Gastroesophageal sphincter (tissue), 4 donors: Measurements from ENCODE around the gene ADAM22. TPM values are rescaled to one million over a fixed set of nuclear protein-coding genes. Genes with fewer than 3 reads are reported as not detected.

Source experiments
- ATAC-seq: fragments of 150-250 bp; one replicate; pipeline ENCODE4 v1.9.1; 2016; ENCODE audit warnings: mild to moderate bottlenecking, moderate library complexity
- H3K27ac ChIP-seq, 4 donors: fragments of 200-600 bp; sonication (generic) in 3 of 4; 1 replicate in 3 of 4; 2 replicates in 1 of 4; pipeline ENCODE4 v1.5.1; 2016 to 2019
- H3K27me3 ChIP-seq: fragments of 200-600 bp; sonication (generic); one replicate; pipeline ENCODE4 v1.5.1; 2019
- H3K36me3 ChIP-seq, 2 donors: fragments of 200-600 bp; sonication (generic); one replicate each; pipeline ENCODE4 v1.5.1; 2019; ENCODE audit warnings: control low read depth in 1 of 2
- H3K4me1 ChIP-seq, 3 donors: fragments of 200-600 bp; sonication (generic); 1 replicate in 2 of 3; 2 replicates in 1 of 3; pipeline ENCODE4 v1.5.1; 2016 to 2019; ENCODE audit warnings: control low read depth in 2 of 3
- H3K4me3 ChIP-seq, 2 donors: fragments of 200-600 bp; sonication (generic); one replicate each; pipeline ENCODE4 v1.5.1; 2019; ENCODE audit warnings: mild to moderate bottlenecking in 1 of 2, moderate library complexity in 1 of 2
- H3K9me3 ChIP-seq, 3 donors: fragments of 200-600 bp; sonication (generic); one replicate each; pipeline ENCODE4 v1.5.1; 2017 to 2019; ENCODE audit warnings: control low read depth in 2 of 3
- EP300 ChIP-seq: sonication (generic); formaldehyde crosslinking; IDR thresholded peaks from one replicate; pipeline ENCODE4 v1.6.1; 2017; ENCODE audit warnings: antibody characterized with exemption, mild to moderate bottlenecking
- POLR2A ChIP-seq, 2 donors: fragments of 450-650 bp; IDR thresholded peaks; one replicate each; pipeline ENCODE4 v1.6.1; 2017; ENCODE audit warnings: antibody characterized with exemption in 2 of 2, mild to moderate bottlenecking in 2 of 2, moderate library complexity in 1 of 2
- POLR2AphosphoS5 ChIP-seq: sonication (generic); formaldehyde crosslinking; IDR thresholded peaks from one replicate; pipeline ENCODE4 v1.6.1; 2017; ENCODE audit warnings: antibody characterized with exemption
- WGBS, 2 donors: methylation state at CpG; one replicate each; pipeline ENCODE4 v1.1.5; 2018; ENCODE audit warnings: low coverage in 1 of 2; 5-methylcytosine and 5-hydroxymethylcytosine counted together
- total RNA-seq, 4 donors: library from RNA; depleted of rRNA; stranded (reverse); fragments of >200 nt; gene quantifications; one replicate each; pipeline ENCODE4 v1.1.0, GENCODE V29; 2016
- TF ChIP-seq, protein P1 (sequence below), 4 experiments: fragments of 200-600 bp in 2 of 4; fragments of 450-650 bp in 2 of 4; sonication (generic) in 1 of 4; IDR thresholded peaks; one replicate each; pipeline ENCODE4 v1.5.1; 2017 to 2019; ENCODE audit warnings: antibody characterized with exemption in 4 of 4, mild to moderate bottlenecking in 2 of 4, moderate library complexity in 2 of 4

The ADAM22 gene
- total RNA-seq, 4 donors from 2014 or later, result 1.1 to 3.6 (median 1.7) TPM

DNA sequence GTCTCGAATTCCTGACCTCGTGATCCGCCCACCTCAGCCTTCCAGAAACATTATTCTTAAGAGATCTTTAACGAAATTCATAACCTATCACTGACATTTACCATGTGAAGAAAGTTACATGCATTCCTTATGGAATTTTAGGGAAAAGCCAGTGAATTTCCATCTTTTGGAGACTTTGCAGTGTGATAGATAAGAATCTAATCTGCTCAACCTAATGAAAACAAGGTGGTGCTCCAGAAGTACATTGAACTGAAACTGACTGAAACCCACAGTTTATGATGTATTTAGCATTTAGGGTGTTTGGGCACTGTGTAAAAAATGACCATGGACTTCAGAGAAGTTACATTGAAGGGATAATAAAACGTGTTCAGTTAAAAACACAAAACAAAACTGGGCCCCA is 242.1 kb downstream of the ADAM22 start:
- H3K9me3 ChIP-seq, result no peaks in the 10 kb centered on the region
- H3K4me3 ChIP-seq, result no peak overlapping the region
- H3K27me3 ChIP-seq, result no peaks in the 10 kb centered on the region
- no peaks in the 10 kb centered on the region for H3K4me1 ChIP-seq
- no peak for TF ChIP-seq EP300
- TF ChIP-seq, protein P1, sequence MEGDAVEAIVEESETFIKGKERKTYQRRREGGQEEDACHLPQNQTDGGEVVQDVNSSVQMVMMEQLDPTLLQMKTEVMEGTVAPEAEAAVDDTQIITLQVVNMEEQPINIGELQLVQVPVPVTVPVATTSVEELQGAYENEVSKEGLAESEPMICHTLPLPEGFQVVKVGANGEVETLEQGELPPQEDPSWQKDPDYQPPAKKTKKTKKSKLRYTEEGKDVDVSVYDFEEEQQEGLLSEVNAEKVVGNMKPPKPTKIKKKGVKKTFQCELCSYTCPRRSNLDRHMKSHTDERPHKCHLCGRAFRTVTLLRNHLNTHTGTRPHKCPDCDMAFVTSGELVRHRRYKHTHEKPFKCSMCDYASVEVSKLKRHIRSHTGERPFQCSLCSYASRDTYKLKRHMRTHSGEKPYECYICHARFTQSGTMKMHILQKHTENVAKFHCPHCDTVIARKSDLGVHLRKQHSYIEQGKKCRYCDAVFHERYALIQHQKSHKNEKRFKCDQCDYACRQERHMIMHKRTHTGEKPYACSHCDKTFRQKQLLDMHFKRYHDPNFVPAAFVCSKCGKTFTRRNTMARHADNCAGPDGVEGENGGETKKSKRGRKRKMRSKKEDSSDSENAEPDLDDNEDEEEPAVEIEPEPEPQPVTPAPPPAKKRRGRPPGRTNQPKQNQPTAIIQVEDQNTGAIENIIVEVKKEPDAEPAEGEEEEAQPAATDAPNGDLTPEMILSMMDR (IDR thresholded peaks at IDR 0.05), result no peak
- no peak for TF ChIP-seq POLR2A (IDR thresholded peaks at IDR 0.05)
- no peak for TF ChIP-seq POLR2AphosphoS5
- no peak for ATAC-seq
- 78 to 97% methylated on average over 1 to 5 of the region's 5 CpGs for WGBS, 2 donors
- no peak overlapping the region for H3K27ac ChIP-seq
- no peaks in the 10 kb centered on the region for H3K36me3 ChIP-seq

DNA sequence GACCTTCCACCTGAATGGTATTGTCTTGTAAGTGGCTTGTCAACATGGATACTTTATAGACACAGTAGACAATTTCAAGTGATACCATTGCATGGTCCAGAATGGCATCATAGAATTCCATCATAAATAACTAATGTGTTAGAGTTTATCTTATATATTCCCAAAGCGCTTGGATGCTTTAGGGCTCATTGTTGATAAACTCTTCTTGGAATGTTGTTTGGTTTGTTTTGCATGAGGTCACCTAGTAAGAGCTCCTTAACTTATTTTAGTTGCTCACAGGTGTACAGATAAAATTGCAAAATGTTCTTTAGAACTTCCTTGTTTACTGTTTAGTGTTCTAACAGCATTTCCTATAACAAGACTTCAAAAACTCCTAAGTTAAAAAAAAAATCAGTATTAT is 249.0 kb downstream of the ADAM22 start:
- Histone ChIP-seq H3K9me3 (no peaks in the 10 kb centered on the region), H3K27ac (no peak overlapping the region), H3K4me1 (no peaks in the 10 kb centered on the region), H3K27me3 (no peaks in the 10 kb centered on the region), H3K36me3 (no peaks in the 10 kb centered on the region), H3K4me3 (no peak overlapping the region)
- WGBS, 2 donors, result 92 to 95% methylated on average over 1 of the region's 1 CpG
- no peak for ATAC-seq
- TF ChIP-seq, protein P1 (IDR thresholded peaks at IDR 0.05), result no peak
- TF ChIP-seq POLR2AphosphoS5, result no peak
- TF ChIP-seq POLR2A (IDR thresholded peaks at IDR 0.05), result no peak

DNA sequence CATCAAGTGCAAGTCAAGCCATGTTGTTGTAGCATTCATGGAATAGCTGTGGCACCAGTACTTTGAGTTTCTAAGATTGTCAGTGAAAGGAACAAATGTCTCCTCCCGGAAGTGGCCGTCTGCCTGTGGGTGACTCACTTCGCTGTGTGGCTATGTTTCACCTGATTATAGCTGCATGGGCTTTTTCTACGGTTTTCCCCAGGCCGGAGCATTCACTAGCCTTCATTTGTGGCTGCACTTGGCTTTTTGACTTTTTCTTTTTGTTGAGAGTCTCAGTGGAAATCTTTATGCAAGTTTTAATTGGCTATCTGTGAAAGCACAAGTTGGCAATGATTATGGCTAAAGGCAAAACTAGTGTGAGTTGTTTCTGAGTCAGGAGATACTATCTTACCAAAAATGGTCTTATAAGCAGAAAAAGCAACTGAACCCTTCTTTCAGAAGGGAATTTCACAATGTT is 250.8 kb downstream of the ADAM22 start:
- H3K27me3 ChIP-seq, result no peaks in the 10 kb centered on the region
- TF ChIP-seq EP300 (no peak), POLR2AphosphoS5 (no peak), POLR2A (IDR thresholded peaks at IDR 0.05) (no peak)
- TF ChIP-seq, protein P1 (IDR thresholded peaks at IDR 0.05), result no peak
- H3K9me3 ChIP-seq, result no peaks in the 10 kb centered on the region
- WGBS, 2 donors, result 84% methylated on average over 5 of the region's 5 CpGs; no CpG with 5 or more reads in 1 of the 2 donors
- ATAC-seq, result no peak
- H3K4me3 ChIP-seq, result no peak overlapping the region
- no peaks in the 10 kb centered on the region for H3K36me3 ChIP-seq
- no peak overlapping the region for H3K27ac ChIP-seq
- no peaks in the 10 kb centered on the region for H3K4me1 ChIP-seq

DNA sequence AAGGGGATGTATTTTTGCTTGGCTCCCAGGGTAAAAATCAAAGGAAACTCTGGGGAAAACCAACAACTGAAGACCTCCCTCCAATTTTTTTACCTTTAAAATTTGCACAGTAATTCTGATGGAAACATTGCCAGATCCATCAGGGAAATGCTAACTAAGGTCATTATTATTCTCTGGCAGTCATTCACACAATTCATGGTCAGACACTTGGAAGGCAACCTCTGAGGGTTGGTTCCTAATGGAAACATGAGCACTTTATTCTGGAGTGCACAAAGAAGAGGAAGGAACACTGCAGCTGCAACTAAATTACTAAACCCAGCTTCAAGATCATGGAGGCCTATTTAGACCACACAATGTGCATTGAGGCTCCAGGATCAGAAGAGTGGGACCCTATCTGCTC is 251.6 kb downstream of the ADAM22 start:
- ATAC-seq, result no peak
- Histone ChIP-seq H3K27me3 (no peaks in the 10 kb centered on the region), H3K27ac (no peak overlapping the region), H3K4me3 (no peak overlapping the region), H3K36me3 (no peaks in the 10 kb centered on the region), H3K9me3 (no peaks in the 10 kb centered on the region), H3K4me1 (no peaks in the 10 kb centered on the region)
- TF ChIP-seq POLR2A (IDR thresholded peaks at IDR 0.05) (no peak), POLR2AphosphoS5 (no peak), EP300 (no peak)
- TF ChIP-seq, protein P1 (IDR thresholded peaks at IDR 0.05), result no peak

DNA sequence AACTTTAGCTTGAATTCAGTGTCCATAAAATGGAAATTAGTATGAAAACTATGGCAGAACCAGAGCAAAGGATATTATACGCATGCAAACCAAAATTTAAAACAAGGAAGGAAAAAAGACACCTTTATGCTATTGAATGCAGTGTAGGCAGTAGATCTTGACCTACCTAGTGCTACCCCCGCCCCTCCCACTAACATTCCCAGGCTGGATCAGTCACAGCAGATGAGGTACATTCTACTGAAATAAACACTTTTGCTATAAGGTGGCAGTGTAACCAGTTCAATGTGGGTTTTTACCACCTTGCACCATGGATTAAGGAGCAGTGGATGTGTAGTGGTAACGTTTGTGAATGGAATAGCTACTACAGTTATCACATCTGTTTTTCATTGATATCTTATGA is 257.9 kb downstream of the ADAM22 start:
- H3K27ac ChIP-seq, result no peak overlapping the region
- no peak for ATAC-seq
- H3K36me3 ChIP-seq, result no peaks in the 10 kb centered on the region
- no peak overlapping the region for H3K4me3 ChIP-seq
- H3K4me1 ChIP-seq, result no peaks in the 10 kb centered on the region
- WGBS, 2 donors, result 67 to 79% methylated on average over 3 of the region's 3 CpGs
- no peaks in the 10 kb centered on the region for H3K9me3 ChIP-seq
- TF ChIP-seq POLR2A (IDR thresholded peaks at IDR 0.05), result no peak
- TF ChIP-seq POLR2AphosphoS5, result no peak
- TF ChIP-seq, protein P1 (IDR thresholded peaks at IDR 0.05), result no peak
- no peak for TF ChIP-seq EP300
- H3K27me3 ChIP-seq, result no peaks in the 10 kb centered on the region
